ENCODE results near the gene CALCOCO1.
"Not testable (repeated sequence)": the region's sequence is repeated elsewhere in the genome, so short reads cannot be mapped to it uniquely, and the experiment has no call there.

CALCOCO1 gene

DNA sequence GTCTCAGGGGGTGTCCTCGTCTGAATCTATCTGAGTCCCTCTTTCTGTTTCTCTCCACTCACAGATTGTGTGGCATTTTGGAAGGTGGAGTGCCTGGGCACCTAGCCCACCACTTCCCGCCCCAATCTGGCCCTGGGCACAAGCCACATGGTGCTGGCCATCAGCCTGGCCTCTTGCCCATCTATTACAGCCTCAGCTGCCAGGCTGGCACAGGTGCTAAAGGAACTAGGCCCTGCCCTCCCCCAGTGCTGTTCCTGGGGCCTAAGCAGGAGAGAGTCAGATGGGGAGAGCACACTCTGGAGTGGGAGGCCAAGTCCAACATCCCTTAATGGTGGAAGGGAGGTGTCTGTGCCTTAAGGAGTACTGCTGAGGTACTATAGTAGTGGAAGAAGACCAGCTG, 8.3 kb upstream of the CALCOCO1 start:
- DNase-seq = no peak

DNA sequence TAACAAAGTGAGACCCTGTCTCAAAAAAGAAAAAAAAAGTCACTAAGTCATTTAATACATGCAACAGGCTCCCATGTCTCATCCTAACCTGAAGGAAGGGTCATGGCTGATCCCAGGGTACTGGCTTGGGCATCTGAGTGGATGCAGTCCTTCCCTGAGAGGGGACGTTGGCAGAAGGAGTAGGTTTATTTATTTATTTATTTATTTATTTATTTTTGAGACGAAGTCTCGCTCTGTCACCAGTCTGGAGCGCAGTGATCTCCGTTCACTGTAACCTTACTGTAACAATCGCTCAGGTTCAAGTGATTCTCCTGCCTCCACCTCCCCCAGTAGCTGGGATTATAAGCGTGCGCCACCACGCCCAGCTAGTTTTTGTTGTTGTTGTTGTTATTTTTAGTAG, 7.2 kb upstream of the CALCOCO1 start:
- no peak for DNase-seq

DNA sequence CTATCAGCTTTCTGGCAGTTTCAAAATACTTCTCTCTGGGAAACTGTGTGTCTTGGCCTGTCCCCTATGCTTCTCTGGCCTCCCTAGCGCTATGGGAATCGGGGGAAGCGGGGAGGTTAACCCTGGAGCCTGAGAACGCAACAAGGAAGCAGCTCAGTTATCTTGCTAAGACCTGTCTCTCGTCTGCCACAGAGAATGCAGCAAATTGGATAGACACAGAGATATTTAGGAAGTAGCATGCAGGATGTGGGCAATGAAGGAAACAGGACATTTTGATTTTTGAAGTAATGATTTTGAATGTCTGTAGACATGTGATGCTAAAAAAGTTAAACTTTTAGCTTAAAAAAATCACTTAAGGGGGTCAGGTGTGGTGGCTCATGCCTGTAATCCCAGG, 6.6 kb upstream of the CALCOCO1 start:
- DNase-seq = no peak

DNA sequence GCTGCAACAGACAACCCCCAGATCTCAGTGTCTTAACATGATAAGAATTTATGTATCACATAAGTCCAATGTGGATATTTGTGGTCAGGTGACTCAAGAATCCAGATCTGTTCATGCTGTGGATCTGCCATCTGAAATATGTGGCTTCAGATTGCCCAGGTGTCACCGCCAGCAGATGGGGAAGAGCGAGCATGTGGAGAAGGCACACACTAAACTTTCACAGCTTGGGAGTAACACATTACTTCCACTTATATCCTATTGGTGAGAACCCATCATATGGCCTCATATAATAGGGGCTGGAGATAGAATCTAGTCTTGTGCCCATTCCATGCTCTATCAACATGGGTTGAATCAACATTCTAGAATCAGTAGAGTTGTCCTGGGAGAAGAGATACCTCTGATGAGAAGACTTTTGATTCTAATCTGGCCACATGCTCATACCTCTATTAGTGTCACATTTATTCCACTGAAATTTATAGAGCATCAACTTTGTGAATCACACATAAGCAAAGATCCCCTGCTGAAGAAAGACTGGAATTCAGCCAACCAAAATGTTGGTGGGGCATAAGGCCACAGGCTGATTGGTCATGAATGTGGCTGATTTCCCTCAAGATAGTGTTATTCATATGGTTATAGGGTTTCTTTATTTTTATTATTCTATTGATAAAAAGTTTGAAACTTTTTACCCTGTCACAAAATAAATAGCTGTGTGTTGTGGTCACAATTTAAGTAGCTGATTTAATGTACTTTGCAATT, 6.0 kb upstream of the CALCOCO1 start:
- no peak for DNase-seq

DNA sequence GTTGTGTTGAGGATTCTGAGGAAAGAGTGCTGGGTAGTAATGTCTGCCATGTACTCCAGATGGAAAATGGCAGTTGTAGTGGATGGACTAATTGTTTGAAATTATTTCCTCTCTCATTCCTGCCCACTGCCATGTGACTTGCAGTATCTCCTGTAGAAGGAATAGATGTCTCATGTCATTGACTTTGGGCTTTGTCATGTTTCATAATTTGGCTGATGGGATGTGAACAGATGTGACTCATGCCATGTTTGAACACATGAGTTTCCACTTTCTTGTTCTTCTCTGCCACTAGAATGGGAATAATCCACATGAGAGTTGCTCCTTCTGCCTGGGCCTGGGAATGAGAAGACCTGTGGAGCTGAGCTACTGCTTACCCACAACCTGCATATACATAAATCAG, 2.4 kb upstream of the CALCOCO1 start:
- DNase-seq = no peak

DNA sequence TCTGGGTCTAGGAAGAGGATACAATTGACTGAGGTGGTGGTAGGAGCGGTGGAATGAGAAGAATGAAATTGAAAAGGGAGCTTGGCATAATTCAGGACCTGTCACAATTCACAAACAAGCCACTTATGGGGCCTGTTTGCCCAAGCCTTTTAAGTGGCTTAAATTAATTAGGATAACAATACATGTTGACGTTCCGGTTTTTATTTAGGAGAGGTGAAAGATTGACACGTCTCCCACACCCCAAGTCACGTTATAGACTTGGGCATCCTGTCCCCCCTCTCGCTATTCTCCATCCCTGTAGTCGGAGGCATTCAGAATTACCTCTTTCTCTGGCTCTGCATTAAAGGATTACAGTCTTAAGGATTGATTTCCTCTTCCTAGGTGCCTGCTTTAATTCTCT, 954 bp upstream of the CALCOCO1 start:
- DNase-seq = no peak

DNA sequence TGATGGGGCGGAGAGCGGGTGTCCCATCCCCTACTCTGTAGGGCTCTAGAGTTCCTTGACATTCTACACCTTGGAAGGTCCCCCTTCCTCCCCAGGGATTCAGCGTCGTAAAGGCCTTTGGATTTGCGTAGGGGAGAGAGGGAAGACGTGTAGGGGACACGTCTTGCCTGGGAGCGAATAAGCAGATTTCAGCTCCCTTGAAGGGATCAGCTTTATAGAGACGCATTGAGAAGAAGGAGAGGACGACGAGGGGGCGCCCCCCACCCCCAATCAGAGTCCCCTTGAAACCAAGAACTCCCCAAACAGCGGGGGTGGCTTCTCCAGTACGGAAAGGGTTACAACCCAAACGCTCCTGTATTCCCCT, 324 bp downstream of the CALCOCO1 start:
- DNase-seq = no peak

DNA sequence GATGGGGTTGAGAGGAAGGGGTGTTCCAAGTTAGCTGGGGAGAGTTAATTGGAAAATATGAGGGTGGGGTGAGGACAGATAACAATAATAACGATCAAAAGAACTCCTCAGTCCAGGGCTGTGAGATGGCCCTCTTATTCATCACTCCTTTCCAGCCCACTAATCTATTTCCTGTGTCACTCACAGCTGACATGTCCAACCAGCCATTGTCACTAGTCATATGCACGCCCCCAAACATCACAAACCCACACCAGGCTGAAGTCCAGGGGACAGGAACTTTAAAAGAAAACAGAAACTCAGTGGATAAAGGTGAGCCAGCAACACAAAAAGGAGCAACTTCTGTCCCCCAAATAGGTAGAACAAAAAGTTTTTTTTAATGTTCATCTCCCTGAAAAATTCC, 911 bp downstream of the CALCOCO1 start:
- no peak for DNase-seq

DNA sequence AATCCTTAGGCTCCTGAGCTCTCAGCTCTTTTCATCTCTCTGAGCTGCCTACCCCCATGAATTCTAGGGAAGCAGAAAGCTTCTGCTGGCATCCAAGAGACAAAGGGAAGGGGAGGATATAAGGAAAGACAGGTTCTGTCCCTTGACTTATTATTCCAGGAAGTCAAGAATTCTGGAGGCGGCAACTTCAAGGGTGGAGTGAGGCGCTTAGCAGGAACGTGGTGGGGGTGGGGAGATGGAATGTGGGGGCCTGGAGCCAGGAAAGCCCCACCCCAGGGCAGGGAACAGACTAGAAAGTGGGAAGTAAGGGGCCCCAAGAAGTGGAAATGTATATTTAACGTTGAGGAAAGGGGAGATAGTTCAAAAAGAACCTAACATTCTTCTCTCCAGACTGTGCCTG, 1.4 kb downstream of the CALCOCO1 start:
- no peak for DNase-seq

DNA sequence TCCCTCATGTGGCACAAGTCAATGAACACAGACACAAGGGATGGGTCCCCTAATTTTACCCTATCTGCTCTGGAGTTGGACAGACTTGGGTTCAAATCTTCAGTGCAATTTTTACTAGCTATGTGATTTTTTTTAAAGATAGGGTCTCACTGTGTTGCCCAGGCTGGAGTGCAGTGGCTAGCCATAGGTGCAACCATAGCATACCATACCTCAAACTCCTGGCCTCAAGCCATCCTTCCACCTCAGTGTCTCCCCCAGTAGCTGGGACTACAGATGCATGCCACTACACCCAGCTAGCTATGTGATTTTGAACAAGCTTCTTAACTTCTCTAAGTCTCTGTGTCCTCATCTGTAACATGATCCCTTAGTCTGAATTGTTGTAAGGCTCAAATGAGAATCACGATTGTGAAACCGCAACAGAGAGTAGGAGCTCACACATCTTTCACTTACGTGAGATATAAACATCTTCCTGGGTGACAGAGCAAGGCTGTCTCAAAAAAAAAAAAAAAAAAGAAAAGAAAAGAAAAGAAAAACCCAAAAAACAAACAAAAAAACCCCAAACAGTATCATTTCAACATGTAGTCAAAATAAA, 4.7 kb downstream of the CALCOCO1 start:
- no peak for DNase-seq

DNA sequence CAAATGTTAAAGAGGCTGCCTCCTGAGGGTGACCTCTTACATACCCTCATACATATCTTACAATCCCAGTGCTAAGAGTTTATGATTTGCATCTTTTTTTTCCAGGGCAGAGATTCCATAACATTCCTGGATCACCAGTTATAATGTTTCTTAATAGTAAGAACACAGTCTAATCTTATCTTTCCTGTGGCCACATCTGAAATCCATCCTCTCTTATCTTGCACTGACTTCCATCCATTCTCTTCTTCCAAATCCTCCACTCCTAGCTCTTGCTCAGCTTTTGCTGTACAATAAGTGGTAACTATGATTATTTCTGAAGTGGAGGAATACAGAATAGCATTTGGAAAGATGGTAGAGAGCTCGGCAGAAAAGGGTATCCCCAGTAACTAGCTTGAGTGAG, 6.3 kb downstream of the CALCOCO1 start:
- no peak for DNase-seq

DNA sequence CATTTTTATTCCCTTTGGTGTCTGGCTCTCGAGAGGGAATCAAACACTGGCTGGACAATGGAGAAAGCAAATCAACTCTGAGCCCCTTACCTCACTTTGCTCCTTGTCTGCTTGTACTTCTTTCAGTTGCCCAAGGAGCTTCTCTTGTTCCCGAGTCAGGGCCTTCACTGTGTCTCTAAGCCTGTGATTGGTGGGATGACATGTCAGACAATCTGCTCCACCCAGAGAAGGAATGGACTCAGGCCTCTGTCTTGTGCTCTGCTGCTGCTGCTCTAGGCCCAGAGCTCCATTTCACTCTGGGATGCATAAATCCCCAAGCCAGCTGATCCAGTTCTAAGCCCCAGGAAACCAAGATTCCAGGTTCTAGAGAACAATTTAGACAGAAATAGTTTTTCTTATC, 7.6 kb downstream of the CALCOCO1 start:
- no peak for DNase-seq

DNA sequence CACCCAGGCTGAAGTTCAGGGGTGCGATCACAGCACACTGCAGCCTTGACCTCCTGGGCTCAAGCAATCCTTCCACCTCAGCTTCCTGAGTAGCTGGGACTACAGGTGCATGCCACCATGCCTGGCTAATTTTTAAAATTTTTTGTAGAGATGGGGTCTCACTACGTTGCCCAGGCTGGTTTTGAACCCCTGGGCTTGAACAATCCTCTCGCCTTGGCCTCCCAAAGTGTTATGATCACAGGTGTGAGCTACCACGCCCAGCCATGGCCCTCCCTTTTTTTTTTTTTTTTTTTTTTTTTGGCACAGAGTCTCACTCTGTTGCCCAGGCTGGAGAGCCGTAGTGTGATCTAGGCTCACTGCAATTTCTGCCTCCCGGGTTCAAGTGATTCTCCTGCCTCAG, 8.7 kb downstream of the CALCOCO1 start:
- DNase-seq = not testable (repeated sequence)

DNA sequence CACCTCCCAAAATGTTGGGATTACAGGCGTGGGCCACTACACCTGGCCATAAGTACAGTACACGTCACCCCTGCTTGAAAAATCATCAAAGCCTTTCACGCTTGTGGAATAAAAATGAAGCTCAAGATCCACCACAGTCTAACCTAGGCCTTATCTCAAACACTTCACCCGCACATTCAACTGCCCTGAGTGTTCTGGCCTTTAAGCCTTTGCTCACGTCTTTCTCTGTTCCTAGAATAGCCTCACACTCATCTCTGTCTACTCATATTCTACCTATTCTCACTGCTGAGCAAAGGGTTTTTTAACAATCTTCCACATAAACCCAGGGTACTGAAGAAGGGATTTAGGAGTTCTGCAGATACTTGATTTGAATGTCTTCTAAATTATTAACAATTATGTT, 9.9 kb downstream of the CALCOCO1 start:
- DNase-seq = no peak

DNA sequence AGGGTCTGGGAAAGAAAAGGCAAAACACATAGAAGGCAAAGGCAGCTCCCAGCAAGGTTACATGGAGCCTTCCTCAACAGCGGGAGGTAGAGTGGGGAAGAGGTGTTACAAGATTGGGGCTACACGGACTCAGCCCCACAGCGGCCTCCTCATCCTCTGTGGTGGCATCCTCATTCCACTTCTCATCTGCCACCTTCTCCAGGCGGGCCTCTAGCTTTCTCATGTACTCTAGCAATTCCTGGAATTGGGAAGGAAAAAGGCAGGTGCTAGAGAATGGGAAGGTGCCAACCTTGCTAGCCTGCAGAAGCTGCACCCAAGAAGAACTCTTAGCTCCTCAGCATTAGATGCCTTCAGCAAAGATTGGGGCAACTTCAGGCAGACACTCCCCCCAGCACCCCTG, 13.2 kb downstream of the CALCOCO1 start:
- no peak for DNase-seq

DNA sequence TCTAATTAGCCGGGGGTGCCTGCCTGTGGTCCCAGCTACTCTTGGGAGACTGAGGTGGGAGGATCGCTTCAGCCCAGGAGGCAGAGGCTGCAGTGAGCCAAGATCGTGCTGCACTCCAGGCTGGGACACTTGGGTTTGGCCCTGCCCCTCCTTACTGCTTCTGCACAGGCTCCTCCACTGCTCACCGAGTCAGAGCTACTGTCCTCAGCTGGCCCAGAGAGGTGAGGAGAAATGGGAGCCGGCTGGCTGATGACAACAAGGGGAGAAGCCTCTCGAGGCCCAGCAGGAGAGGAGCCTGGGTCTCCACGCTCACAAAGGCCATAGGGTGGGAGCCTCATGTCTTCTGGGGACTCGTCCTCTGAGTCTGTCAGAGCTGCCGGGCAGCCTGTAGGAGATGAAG, 13.7 kb downstream of the CALCOCO1 start:
- no peak for DNase-seq

DNA sequence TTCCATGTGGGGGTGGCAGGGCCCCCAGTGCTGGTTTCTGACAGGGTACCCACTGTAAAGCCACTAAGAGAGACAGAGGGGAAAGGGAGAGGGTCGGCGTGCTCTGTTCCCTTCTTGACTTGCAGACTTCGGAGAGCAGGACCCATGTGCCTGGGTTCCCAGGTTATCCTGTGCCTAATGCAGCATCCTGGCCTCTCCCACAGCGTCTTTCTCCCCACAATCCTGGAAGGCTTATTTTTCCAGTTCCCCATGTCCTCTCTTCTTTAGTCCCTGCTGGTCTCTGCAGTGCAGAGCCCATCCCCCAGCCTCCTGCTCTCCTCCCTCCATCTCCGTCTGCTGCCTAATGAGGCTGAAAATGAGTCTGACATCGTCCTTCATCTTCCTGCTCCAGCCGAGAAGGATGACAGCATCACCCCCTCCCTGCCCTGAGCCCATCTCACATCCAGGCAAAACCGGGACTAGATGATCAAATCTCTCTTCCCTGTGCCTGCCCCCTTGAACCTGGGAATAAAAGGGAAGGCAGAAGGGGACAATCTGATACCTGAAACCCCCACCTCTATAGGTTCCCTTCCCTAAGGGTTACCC, 15.1 kb downstream of the CALCOCO1 start:
- DNase-seq = peak in 2 of 51 donors; percentile 10 to 11

DNA sequence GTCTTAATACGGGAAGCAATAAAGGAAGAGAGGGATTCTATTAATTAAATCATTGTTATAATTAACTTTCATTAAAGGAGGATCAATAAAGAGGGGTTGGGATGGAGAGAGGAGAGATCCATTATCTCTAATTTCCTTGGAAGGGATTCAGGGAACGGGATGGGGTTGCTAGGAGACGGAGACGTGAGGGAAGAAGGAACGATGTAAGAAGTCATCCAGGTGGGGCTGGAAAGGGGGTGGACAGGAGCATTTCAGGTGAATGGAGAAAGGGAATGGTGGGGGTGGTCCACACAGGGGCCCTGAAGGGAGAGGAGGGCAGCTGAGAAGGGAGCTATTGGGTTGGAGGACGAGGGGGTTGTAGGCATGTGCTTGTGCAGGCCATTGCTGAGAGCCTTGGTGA, 17.2 kb downstream of the CALCOCO1 start:
- DNase-seq = peak in 6 of 51 donors; percentile 11 to 68 (median 18)

DNA sequence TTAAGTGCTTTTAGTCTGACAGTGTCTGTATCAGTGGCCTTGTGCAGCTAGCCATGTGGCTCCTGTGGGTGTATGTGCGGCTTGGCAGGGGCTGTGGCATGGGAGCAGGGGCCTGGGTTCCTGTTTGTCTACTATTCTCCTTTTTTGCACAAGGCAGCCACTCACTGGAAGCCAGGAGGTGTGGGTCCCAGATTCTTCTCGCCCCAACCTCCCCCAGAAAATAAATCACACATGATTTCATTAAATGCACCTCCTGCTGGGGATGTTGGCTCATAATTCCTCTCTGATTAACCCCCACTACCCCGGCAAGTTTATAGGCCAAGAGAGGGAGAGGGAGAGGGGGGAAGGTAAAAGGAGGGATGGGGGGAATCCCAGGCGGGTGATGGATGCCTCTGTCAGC, 17.6 kb downstream of the CALCOCO1 start:
- DNase-seq = peak in 2 of 51 donors; percentile 6 to 62

DNA sequence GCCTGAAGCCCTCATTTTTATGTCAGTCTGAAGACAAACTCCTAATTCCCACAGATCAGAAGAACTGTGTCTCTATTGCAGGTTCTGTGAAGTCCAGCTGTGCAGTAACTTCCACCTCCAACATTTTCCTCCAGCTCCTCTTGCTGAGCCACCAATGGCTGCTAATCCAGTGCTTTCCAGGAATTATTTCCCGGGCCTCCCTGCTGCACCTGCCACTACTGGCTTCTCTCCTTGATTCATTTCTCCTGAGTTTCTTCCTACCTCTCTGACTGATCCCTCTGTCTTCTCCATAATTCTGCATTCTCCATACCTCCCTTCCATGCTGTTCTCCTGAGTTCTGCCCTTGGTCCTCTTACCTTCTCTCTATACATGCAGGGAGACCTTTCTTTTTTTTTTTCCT, 21.2 kb downstream of the CALCOCO1 start:
- no peak for DNase-seq

DNA sequence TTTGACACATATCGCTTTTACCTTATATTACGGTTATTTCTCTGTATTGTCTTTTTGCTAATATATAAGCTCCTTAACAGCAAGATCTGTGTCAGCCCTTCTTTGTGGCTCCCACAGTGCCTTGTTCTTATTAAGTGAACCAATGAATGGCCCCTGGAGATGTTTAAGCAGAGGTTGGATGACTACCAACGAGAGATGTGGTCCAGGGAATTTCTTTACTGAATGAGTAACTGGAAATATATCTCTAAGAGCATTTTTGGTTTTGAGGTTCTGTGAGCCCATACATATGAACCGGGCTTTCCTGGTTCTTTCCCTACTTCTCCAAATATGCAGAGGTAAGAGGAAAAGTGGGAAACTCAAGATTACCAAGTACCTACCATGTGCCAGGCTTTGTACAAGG, 23.5 kb downstream of the CALCOCO1 start:
- no peak for DNase-seq

DNA sequence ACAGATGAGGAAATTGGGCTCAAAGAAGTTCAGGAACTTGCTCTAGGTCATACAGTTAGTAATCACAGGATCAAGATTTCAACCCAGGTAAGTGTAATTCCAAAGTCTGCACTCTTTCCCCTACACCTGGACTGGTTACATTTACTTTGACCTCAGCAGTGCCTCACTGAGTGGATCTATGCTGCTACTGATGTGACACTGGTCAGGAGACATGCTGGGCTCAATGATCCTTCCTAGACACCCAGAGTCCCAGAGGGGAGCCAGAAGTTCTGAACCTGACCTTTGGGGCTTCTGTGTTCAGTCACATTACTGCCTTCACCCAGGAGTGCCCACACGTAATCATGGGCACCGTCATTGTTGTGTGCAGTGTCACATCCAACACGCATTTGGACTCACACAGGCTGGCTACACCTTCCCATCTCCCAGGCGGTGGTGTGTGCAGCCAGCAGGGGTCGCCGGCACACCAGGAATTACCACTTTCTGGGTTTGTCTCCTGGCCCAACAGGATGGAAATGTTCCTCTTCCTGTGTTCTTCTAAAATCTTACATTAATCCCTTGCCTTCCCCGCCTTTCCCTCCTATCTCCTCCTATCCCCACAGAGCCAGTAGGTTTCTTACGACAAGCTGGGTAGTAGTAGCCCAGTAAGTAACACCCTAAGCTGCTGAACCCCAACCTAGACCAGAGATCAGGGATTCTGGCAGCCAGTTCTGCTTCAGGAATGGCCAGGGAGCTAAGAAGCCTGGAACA, 25.6 kb downstream of the CALCOCO1 start:
- DNase-seq = peak in 48 of 51 donors; percentile 14 to 88 (median 63)

DNA sequence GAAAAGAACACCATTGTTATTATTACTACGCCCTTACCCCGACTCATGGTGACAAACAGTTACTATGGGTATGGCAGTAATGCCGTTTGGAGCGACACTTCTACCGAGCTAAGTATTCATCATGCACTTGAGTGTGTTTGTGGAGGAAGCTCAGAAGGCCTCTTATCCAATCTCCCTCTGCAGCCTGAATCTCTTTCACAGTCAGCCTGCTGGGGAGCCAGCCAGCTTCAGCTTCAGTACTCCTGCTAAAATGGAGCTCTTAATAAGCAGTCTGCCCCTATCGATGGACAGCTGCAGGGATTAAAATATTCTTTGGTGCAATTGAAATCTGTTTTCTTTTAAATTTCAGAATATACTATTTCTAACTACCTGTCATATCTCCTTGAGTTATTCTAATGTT, 26.7 kb downstream of the CALCOCO1 start:
- peak in 13 of 51 donors; percentile 8 to 55 (median 25) for DNase-seq
